IMR-90 (cell line): ENCODE measurements around the gene CIT. TPM values are rescaled to one million over a fixed set of nuclear protein-coding genes. Genes with fewer than 3 reads are reported as not detected.

Experiments used
- ATAC-seq: fragments of 200-7000 bp; cut with Tn5 transposase; 2 replicates; pipeline ENCODE4 v1.9.1; 2020; ENCODE audit warnings: low read depth, mild to moderate bottlenecking, moderate library complexity
- BruUV-seq: library from RNA; stranded (reverse); fragments of 400-500 nt; replicated peaks from 2 replicates; lab custom pipeline; 2021; lab: Mats Ljungman, UMichigan
- CTCF ChIA-PET: fragments of 300-600 bp; formaldehyde crosslinking; extraction: SDS; loops from one replicate; lab custom pipeline; 2021; ENCODE audit warnings: antibody characterized with exemption; lab: Yijun Ruan, JAX
- POLR2A ChIA-PET: fragments of 300-600 bp; sonication (Branson Sonifier 250); formaldehyde crosslinking; loops from one replicate; lab custom pipeline; 2022; ENCODE audit warnings: antibody characterized with exemption; ENCODE audit not compliant: unreplicated experiment; lab: Charles Lee
- DNase-seq: peaks from one replicate; pipeline ENCODE4 v3.0.0; 2013
- H2AFZ ChIP-seq: replicated peaks from 2 replicates; pipeline ENCODE3; 2013; ENCODE audit warnings: low read length, mild to moderate bottlenecking; ENCODE audit not compliant: poor library complexity
- H2AK5ac ChIP-seq: 2 replicates; pipeline ENCODE4 v1.6.1; 2013; ENCODE audit warnings: low read depth, low read length, inconsistent platforms
- H2AK9ac ChIP-seq: replicated peaks from 2 replicates; pipeline ENCODE3; 2013; ENCODE audit warnings: mild to moderate bottlenecking, low read depth, low read length, moderate library complexity; ENCODE audit not compliant: poor library complexity
- H2BK120ac ChIP-seq: 2 replicates; pipeline ENCODE4 v1.6.1; 2013; ENCODE audit warnings: low read depth, low read length, inconsistent platforms
- H2BK15ac ChIP-seq: 3 replicates; pipeline ENCODE4 v1.6.1; 2013; ENCODE audit warnings: low read depth, low read length, inconsistent platforms
- H2BK20ac ChIP-seq: 2 replicates; pipeline ENCODE4 v1.6.1; 2013; ENCODE audit warnings: low read depth, mild to moderate bottlenecking, inconsistent platforms, low read length, moderate library complexity
- H2BK5ac ChIP-seq: 2 replicates; pipeline ENCODE4 v1.6.1; 2013; ENCODE audit warnings: mild to moderate bottlenecking, low read depth, low read length, inconsistent platforms; ENCODE audit not compliant: poor library complexity, severe bottlenecking
- H3K14ac ChIP-seq: replicated peaks from 2 replicates; pipeline ENCODE4 v1.6.1; 2013; ENCODE audit warnings: low read depth, low read length, inconsistent platforms
- H3K18ac ChIP-seq: 2 replicates; pipeline ENCODE4 v1.6.1; 2013; ENCODE audit warnings: low read depth, low read length, control low read depth
- H3K23ac ChIP-seq: 2 replicates; pipeline ENCODE4 v1.6.1; 2013; ENCODE audit warnings: low read depth, low read length, inconsistent platforms
- H3K27ac ChIP-seq: 2 replicates; pipeline ENCODE4 v1.5.1; 2013; ENCODE audit warnings: mild to moderate bottlenecking, control low read depth, low read length; ENCODE audit not compliant: insufficient read depth
- H3K27me3 ChIP-seq: 2 replicates; pipeline ENCODE4 v1.6.1; 2013; ENCODE audit warnings: low read length; ENCODE audit not compliant: control insufficient read depth, insufficient read depth
- H3K36me3 ChIP-seq: 2 replicates; pipeline ENCODE4 v1.6.1; 2013; ENCODE audit warnings: low read length, mixed read lengths; ENCODE audit not compliant: control insufficient read depth, insufficient read depth
- H3K4ac ChIP-seq: 2 replicates; pipeline ENCODE4 v1.6.1; 2013; ENCODE audit warnings: low read depth, low read length, inconsistent platforms
- H3K4me1 ChIP-seq: 2 replicates; pipeline ENCODE4 v1.6.1; 2013; ENCODE audit warnings: low read length, mixed read lengths; ENCODE audit not compliant: control insufficient read depth, insufficient read depth
- H3K4me2 ChIP-seq: 2 replicates; pipeline ENCODE4 v1.6.1; 2013; ENCODE audit warnings: low read depth, mild to moderate bottlenecking, control low read depth, low read length, moderate library complexity
- H3K4me3 ChIP-seq: 2 replicates; pipeline ENCODE4 v1.5.1; 2013; ENCODE audit warnings: low read depth, mild to moderate bottlenecking, control low read depth, low read length, moderate library complexity; ENCODE audit not compliant: insufficient read depth
- H3K56ac ChIP-seq: 2 replicates; pipeline ENCODE4 v1.6.1; 2013; ENCODE audit warnings: low read length, inconsistent platforms; ENCODE audit not compliant: insufficient read depth; ENCODE audit errors: extremely low read depth
- H3K79me1 ChIP-seq, 2 experiments: 2 replicates each; pipeline ENCODE4 v1.6.1; 2013; ENCODE audit warnings: low read length in 2 of 2, inconsistent platforms in 1 of 2, low read depth in 1 of 2
- H3K9ac ChIP-seq: 2 replicates; pipeline ENCODE4 v1.6.1; 2013; ENCODE audit warnings: low read depth, low read length, control low read depth
- H3K9me1 ChIP-seq: 2 replicates; pipeline ENCODE4 v1.6.1; 2013; ENCODE audit warnings: low read length, inconsistent platforms; ENCODE audit not compliant: insufficient read depth
- H3K9me3 ChIP-seq: 2 replicates; pipeline ENCODE4 v1.6.1; 2013; ENCODE audit warnings: low read length; ENCODE audit not compliant: control insufficient read depth, insufficient read depth
- H4K20me1 ChIP-seq: 2 replicates; pipeline ENCODE4 v1.6.1; 2013; ENCODE audit warnings: low read length, inconsistent platforms; ENCODE audit not compliant: insufficient read depth
- H4K5ac ChIP-seq: 2 replicates; pipeline ENCODE4 v1.6.1; 2013; ENCODE audit warnings: mild to moderate bottlenecking, low read depth, low read length, control low read depth
- H4K8ac ChIP-seq, 2 experiments: 2 replicates each; pipeline ENCODE4 v1.6.1; 2013; ENCODE audit warnings: low read depth in 2 of 2, low read length in 2 of 2, control low read depth in 1 of 2, inconsistent platforms in 1 of 2
- H4K91ac ChIP-seq: 2 replicates; pipeline ENCODE4 v1.6.1; 2013; ENCODE audit warnings: low read depth, low read length, inconsistent platforms; ENCODE audit not compliant: insufficient read depth
- BHLHE40 ChIP-seq: fragments of 150-350 bp; IDR thresholded peaks from 2 replicates; pipeline ENCODE4 v1.6.1; 2016; ENCODE audit warnings: mild to moderate bottlenecking, low read depth, low read length
- FOS ChIP-seq: fragments of 150-350 bp; IDR thresholded peaks from 2 replicates; pipeline ENCODE4 v1.6.1; 2016; ENCODE audit warnings: low read depth, low read length
- MAZ ChIP-seq: IDR thresholded peaks from 2 replicates; pipeline ENCODE4 v1.6.1; 2012; ENCODE audit warnings: low read depth, mild to moderate bottlenecking, low read length, improper control_type of control experiment, moderate library complexity, borderline replicate concordance
- NFE2L2 ChIP-seq: fragments of 150-350 bp; IDR thresholded peaks from 2 replicates; pipeline ENCODE4 v1.6.1; 2016; ENCODE audit warnings: low read depth, mild to moderate bottlenecking, low read length
- POLR2A ChIP-seq: IDR thresholded peaks from 2 replicates; pipeline ENCODE4 v1.6.1; 2012; ENCODE audit warnings: mild to moderate bottlenecking, low read depth, low read length
- RFX5 ChIP-seq: IDR thresholded peaks from 2 replicates; pipeline ENCODE4 v1.8.0; 2012; ENCODE audit warnings: low read depth, mild to moderate bottlenecking, low read length, moderate library complexity
- SMC3 ChIP-seq: fragments of 150-350 bp; IDR thresholded peaks from 2 replicates; pipeline ENCODE4 v1.6.1; 2016; ENCODE audit warnings: low read depth, mild to moderate bottlenecking, antibody characterized with exemption, low read length, moderate library complexity
- USF2 ChIP-seq: fragments of 150-350 bp; IDR thresholded peaks from 2 replicates; pipeline ENCODE4 v1.6.1; 2017; ENCODE audit warnings: mild to moderate bottlenecking, antibody characterized with exemption, low read length, low read depth
- WGBS, 2 experiments: methylation state at CpG; one replicate each; pipeline versions ENCODE4 v1.1.5 to v1.1.7; 2013; ENCODE audit warnings: missing lambda C conversion rate in 2 of 2; ENCODE audit not compliant: insufficient read length in 1 of 2; ENCODE audit errors: extremely low coverage in 2 of 2; 5-methylcytosine and 5-hydroxymethylcytosine counted together
- dilution Hi-C: fragments of 300-500 bp; cut with HindIII; formaldehyde crosslinking; loops from one replicate; pipeline ENCODE4 v1.14.3; 2018; ENCODE audit warnings: low sequenced_read_pairs; ENCODE audit not compliant: unreplicated experiment
- in situ Hi-C: fragments of 300-500 bp; cut with MboI; formaldehyde crosslinking; loops from 3 replicates; pipeline ENCODE4 v1.14.3; 2019; ENCODE audit warnings: low sequenced_read_pairs, inconsistent platforms, mixed read lengths
- intact Hi-C: fragments of 100-400 bp; cut with micrococcal nuclease; formaldehyde crosslinking; loops from 2 replicates; pipeline ENCODE4 v1.10.0; 2022
- polyA plus RNA-seq, 3 experiments: library from polyadenylated mRNA; depleted of rRNA; stranded (reverse); fragments of >200 nt; gene quantifications; 2 replicates each; pipeline ENCODE4 v1.2.3, GENCODE V29; 2012; ENCODE audit warnings: low replicate concordance in 1 of 3
- total RNA-seq: library from RNA; depleted of rRNA; stranded (reverse); fragments of >200 nt; gene quantifications from 2 replicates; pipeline ENCODE4 v1.2.3, GENCODE V29; 2012
- TF ChIP-seq, protein P1 (sequence below): fragments of 150-350 bp; IDR thresholded peaks from 2 replicates; pipeline ENCODE4 v1.6.1; 2016; ENCODE audit warnings: low read depth, mild to moderate bottlenecking, low read length, moderate library complexity, borderline replicate concordance

The CIT gene
- total and polyA plus RNA-seq, 2 of the 4 experiments (the other 2 are of a cell fraction): 13.1 to 21.0 TPM

DNA sequence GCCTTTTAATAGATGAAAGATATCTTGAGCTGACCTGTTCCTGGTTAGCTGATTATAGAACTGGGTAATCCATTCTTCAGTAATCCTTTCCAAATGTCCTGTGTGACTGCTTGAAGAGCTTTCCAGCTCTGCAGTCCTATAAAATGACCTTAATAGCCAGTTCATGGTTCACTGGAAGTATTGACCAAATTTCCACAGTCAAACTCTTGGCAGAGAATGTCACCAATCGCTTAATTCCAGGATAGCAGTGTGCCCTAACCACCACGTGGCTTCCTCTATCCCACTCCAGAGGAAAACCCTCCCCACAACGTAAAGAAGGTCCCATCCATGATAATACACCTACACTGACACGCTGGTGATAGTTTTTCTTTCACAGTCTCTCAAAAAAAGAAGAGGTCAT, 191.7 kb downstream of the CIT start:
- dilution Hi-C loops (no loop called here), intact Hi-C loops (no loop called here), in situ Hi-C loops (no loop called here)
- Histone ChIP-seq H2AK5ac (no peak overlapping the region), H4K20me1 (no peaks in the 10 kb centered on the region), H3K4me1 (no peaks in the 10 kb centered on the region), H3K9me1 (peaks cover 5% of the 10 kb centered on the region; the same call in 1 of the 2 replicates), H3K23ac (no peak overlapping the region), H2BK15ac (no peak overlapping the region), H3K9ac (no peak overlapping the region), H2BK5ac (no peak overlapping the region), H2BK20ac (no peak overlapping the region), H3K4me3 (no peak overlapping the region), H3K27ac (no peak overlapping the region), H2AK9ac (no peak overlapping the region), H3K36me3 (peaks cover 17% of the 10 kb centered on the region), H3K4ac (no peak overlapping the region), H2BK120ac (no peak overlapping the region), H3K56ac (no peak overlapping the region), H3K14ac (no peak overlapping the region), H3K79me1 (no peaks in the 10 kb centered on the region), H3K4me2 (no peak overlapping the region), H3K18ac (no peak overlapping the region), H3K9me3 (no peaks in the 10 kb centered on the region), H4K91ac (no peak overlapping the region), H4K8ac (no peak overlapping the region), H2AFZ (no peak overlapping the region), H3K27me3 (no peaks in the 10 kb centered on the region), H4K5ac (no peak overlapping the region)
- DNase-seq (no peak), ATAC-seq (no peak)
- ChIA-PET CTCF (no interaction called here), POLR2A (no interaction called here)
- no peak for TF ChIP-seq RFX5
- no peak for TF ChIP-seq NFE2L2
- no peak for TF ChIP-seq MAZ
- no peak for TF ChIP-seq FOS
- TF ChIP-seq SMC3: no peak
- TF ChIP-seq POLR2A: no peak
- no peak for TF ChIP-seq USF2
- TF ChIP-seq BHLHE40: no peak
- TF ChIP-seq, protein P1, sequence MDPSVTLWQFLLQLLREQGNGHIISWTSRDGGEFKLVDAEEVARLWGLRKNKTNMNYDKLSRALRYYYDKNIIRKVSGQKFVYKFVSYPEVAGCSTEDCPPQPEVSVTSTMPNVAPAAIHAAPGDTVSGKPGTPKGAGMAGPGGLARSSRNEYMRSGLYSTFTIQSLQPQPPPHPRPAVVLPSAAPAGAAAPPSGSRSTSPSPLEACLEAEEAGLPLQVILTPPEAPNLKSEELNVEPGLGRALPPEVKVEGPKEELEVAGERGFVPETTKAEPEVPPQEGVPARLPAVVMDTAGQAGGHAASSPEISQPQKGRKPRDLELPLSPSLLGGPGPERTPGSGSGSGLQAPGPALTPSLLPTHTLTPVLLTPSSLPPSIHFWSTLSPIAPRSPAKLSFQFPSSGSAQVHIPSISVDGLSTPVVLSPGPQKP: no peak
- WGBS, 2 experiments: 100% methylated on average over 2 of the region's 4 CpGs; no CpG with 5 or more reads in 1 of the 2 experiments
- no TSS peak for BruUV-seq
